Breast epithelium (tissue), 4 donors: ENCODE data around the gene SLC26A4. TPM values are rescaled to one million over a fixed set of nuclear protein-coding genes. Genes with fewer than 3 reads are reported as not detected.

Experiments
- DNase-seq, 2 donors: peaks; one replicate each; pipeline ENCODE4 v3.0.0-alpha.2; 2019; ENCODE audit warnings: low spot score in 2 of 2
- H3K27ac ChIP-seq, 2 donors: fragments of 200-600 bp; sonication (generic) in 1 of 2; one replicate each; pipeline ENCODE4 v1.5.1; 2016 to 2019; ENCODE audit warnings: mild to moderate bottlenecking in 1 of 2
- H3K27me3 ChIP-seq, 2 donors: fragments of 200-600 bp; sonication (generic) in 1 of 2; one replicate each; pipeline versions ENCODE4 v1.5.1 to v1.6.0; 2017 to 2019; ENCODE audit warnings: control low read depth in 1 of 2, mild to moderate bottlenecking in 1 of 2
- H3K36me3 ChIP-seq: fragments of 200-600 bp; one replicate; pipeline ENCODE4 v1.5.1; 2019
- H3K4me1 ChIP-seq, 2 donors: fragments of 200-600 bp; sonication (generic); one replicate each; pipeline ENCODE4 v1.5.1; 2016 to 2019; ENCODE audit warnings: control low read depth in 1 of 2
- H3K4me3 ChIP-seq, 3 donors: fragments of 200-600 bp; sonication (generic); 1 replicate in 2 of 3; 2 replicates in 1 of 3; pipeline ENCODE4 v1.5.1; 2016 to 2019; ENCODE audit warnings: mild to moderate bottlenecking in 3 of 3, moderate library complexity in 2 of 3
- H3K9me3 ChIP-seq, 2 donors: fragments of 200-600 bp; sonication (generic) in 1 of 2; one replicate each; pipeline ENCODE4 v1.5.1; 2016 to 2019; ENCODE audit warnings: control low read depth in 1 of 2
- POLR2A ChIP-seq: fragments of 450-650 bp; IDR thresholded peaks from one replicate; pipeline ENCODE4 v1.6.1; 2016; ENCODE audit warnings: antibody characterized with exemption, mild to moderate bottlenecking, moderate library complexity
- POLR2AphosphoS5 ChIP-seq, 3 donors: sonication (generic); formaldehyde crosslinking; IDR thresholded peaks; one replicate each; pipeline ENCODE4 v1.6.1; 2017; ENCODE audit warnings: antibody characterized with exemption in 3 of 3
- intact Hi-C: fragments of 100-400 bp; cut with DNase I; formaldehyde crosslinking; loops from one replicate; pipeline ENCODE4 v1.15.1; 2023; ENCODE audit warnings: low total_unique reads
- total RNA-seq, 3 donors: library from RNA; depleted of rRNA; stranded (reverse); fragments of >200 nt; gene quantifications; one replicate each; pipeline ENCODE4 v1.1.0, GENCODE V29; 2016
- TF ChIP-seq, protein P1 (sequence below), 3 donors: fragments of 450-650 bp; IDR thresholded peaks; one replicate each; pipeline ENCODE4 v1.5.1; 2016 to 2017; ENCODE audit warnings: antibody characterized with exemption in 3 of 3, mild to moderate bottlenecking in 3 of 3, moderate library complexity in 3 of 3

The SLC26A4 gene
- total RNA-seq, 3 donors from 2014 or later, result 0.44 to 1.3 (median 0.48) TPM

DNA sequence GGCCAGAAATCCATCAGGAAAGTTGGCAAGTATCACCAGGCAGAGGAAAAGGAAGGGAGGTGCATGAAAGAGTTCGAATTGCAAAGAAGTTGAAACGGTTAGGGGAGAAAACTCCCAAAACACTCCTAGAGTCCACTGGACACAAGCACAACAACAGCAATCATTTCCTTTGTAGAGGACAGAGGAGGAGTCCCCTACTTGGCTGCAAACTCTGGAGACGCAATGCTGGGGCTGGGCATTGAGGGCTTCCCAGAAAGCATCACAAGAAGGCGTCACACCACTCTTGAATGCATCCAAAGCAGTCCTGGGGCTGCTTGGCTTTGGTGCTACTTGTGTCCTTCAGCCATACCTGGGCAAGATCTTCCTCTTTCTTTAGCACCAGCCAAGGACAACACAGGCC lies 18.1 kb upstream of the SLC26A4 start:
- Histone ChIP-seq H3K4me1 (no peaks in the 10 kb centered on the region), H3K9me3 (no peaks in the 10 kb centered on the region), H3K36me3 (no peaks in the 10 kb centered on the region), H3K27me3 (no peaks in the 10 kb centered on the region), H3K4me3 (no peak overlapping the region), H3K27ac (no peak overlapping the region)
- no peak for DNase-seq
- TF ChIP-seq POLR2AphosphoS5 (IDR thresholded peaks at IDR 0.05), result no peak
- TF ChIP-seq, protein P1, sequence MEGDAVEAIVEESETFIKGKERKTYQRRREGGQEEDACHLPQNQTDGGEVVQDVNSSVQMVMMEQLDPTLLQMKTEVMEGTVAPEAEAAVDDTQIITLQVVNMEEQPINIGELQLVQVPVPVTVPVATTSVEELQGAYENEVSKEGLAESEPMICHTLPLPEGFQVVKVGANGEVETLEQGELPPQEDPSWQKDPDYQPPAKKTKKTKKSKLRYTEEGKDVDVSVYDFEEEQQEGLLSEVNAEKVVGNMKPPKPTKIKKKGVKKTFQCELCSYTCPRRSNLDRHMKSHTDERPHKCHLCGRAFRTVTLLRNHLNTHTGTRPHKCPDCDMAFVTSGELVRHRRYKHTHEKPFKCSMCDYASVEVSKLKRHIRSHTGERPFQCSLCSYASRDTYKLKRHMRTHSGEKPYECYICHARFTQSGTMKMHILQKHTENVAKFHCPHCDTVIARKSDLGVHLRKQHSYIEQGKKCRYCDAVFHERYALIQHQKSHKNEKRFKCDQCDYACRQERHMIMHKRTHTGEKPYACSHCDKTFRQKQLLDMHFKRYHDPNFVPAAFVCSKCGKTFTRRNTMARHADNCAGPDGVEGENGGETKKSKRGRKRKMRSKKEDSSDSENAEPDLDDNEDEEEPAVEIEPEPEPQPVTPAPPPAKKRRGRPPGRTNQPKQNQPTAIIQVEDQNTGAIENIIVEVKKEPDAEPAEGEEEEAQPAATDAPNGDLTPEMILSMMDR (IDR thresholded peaks at IDR 0.05), result no peak
- TF ChIP-seq POLR2A, result no peak
- intact Hi-C loops, result no loop called here

DNA sequence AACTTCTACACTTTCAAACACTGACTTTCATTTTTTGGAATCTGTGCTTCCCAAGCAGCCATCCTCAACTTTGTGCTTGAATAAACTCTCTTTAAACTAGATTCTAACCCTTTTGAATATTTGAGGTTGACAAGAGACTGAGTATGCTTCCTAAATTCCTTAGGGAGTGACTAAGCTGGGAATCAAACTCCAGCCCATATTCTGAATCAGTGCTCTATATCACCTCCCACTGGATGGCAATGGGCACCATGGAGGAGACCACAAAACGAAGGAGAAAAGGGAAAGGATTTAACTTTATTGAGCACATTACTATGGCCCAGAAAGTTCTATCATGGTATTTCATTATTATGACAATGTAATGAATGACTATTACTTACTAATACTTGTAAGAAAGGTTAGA lies 17.2 kb upstream of the SLC26A4 start:
- intact Hi-C loops, result no loop called here
- Histone ChIP-seq H3K4me1 (no peaks in the 10 kb centered on the region), H3K27me3 (no peaks in the 10 kb centered on the region), H3K9me3 (no peaks in the 10 kb centered on the region), H3K27ac (no peak overlapping the region), H3K36me3 (no peaks in the 10 kb centered on the region), H3K4me3 (no peak overlapping the region)
- TF ChIP-seq POLR2AphosphoS5 (IDR thresholded peaks at IDR 0.05), result no peak
- no peak for TF ChIP-seq POLR2A
- TF ChIP-seq, protein P1 (IDR thresholded peaks at IDR 0.05), result no peak
- no peak for DNase-seq

DNA sequence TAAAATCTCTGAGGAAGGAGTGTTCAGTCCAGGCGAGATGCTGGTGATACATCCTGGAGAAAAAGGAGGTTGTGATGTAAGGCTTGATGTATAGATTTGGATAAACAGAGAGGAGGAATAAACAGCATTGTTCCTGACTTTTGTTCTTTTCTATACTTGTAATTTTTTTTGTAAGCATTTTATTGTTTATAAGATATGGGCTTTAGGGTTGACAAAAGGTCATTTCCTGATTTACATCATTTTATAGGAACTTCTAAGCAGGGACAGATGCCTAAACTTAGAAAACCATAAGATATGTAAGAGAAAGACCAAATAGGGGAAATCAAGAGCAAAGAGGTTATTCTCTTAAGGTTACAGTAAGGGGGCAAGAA lies 16.7 kb upstream of the SLC26A4 start:
- Histone ChIP-seq H3K27ac (no peak overlapping the region), H3K9me3 (no peaks in the 10 kb centered on the region), H3K27me3 (no peaks in the 10 kb centered on the region), H3K36me3 (no peaks in the 10 kb centered on the region), H3K4me3 (no peak overlapping the region), H3K4me1 (no peaks in the 10 kb centered on the region)
- TF ChIP-seq POLR2AphosphoS5 (IDR thresholded peaks at IDR 0.05) (no peak), POLR2A (no peak)
- TF ChIP-seq, protein P1 (IDR thresholded peaks at IDR 0.05), result no peak
- no peak for DNase-seq
- intact Hi-C loops, result no loop called here

DNA sequence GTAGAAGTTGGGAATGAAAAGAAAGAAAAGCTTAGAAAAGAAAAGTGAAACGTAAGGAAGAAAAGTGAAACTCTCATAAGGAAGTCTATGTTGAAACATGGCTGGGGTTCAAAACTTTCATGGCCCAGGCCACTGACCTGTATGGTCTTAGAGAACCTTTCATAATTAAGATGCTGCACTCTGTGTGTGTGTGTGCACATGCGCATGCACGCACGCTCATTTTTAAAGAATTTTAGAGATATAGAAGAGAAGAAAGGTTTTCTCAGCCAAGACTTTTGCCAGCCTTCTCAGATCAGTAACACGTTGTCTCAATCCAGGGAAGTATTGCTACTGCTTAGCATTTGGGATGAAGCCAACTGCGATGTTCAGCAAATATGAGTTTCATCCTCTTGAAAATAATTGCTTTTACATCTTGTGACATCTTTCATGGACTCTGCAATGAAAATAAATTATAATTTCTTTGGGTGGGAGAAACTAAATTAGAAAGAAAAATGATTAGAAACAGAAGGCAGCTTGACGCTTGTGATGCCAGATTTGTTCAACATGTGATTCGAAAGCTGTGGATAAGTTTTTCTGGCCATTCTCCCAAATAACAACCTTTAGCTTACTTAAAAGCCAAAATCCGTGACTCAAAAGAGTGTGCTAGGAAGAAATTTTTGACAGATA lies 16.2 kb upstream of the SLC26A4 start:
- DNase-seq, result no peak
- TF ChIP-seq POLR2AphosphoS5 (IDR thresholded peaks at IDR 0.05) (no peak), POLR2A (no peak)
- TF ChIP-seq, protein P1 (IDR thresholded peaks at IDR 0.05), result no peak
- Histone ChIP-seq H3K36me3 (no peaks in the 10 kb centered on the region), H3K9me3 (no peaks in the 10 kb centered on the region), H3K4me1 (no peaks in the 10 kb centered on the region), H3K4me3 (peak overlapping the region in 1 of 3 donors; percentile 13), H3K27ac (no peak overlapping the region), H3K27me3 (no peaks in the 10 kb centered on the region)
- intact Hi-C loops, result no loop called here

DNA sequence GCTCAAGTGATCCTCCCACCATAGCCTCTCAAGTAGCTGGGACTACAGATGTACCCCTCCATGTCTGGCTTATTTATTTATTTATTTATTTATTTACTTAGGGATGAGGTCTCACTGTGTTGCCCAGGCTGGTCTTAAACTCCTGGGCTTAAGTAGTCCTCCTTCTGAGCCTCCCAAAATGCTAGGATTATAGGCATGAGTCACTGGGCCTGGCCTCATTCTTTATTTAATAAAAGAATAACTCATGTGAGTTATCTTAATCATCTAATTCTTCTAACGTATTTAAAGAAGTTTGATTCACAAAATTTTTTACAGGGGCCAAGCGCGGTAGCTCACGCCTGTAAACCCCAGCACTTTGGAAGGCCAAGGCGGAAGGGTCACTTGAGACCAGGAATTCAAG lies 8.0 kb upstream of the SLC26A4 start:
- Histone ChIP-seq H3K9me3 (no peaks in the 10 kb centered on the region), H3K27me3 (no peaks in the 10 kb centered on the region), H3K4me3 (no peak overlapping the region), H3K4me1 (no peaks in the 10 kb centered on the region), H3K36me3 (no peaks in the 10 kb centered on the region), H3K27ac (no peak overlapping the region)
- intact Hi-C loops, result no loop called here
- TF ChIP-seq POLR2A, result no peak
- no peak for TF ChIP-seq POLR2AphosphoS5 (IDR thresholded peaks at IDR 0.05)
- TF ChIP-seq, protein P1 (IDR thresholded peaks at IDR 0.05), result no peak
- DNase-seq, result no peak
